ENCODE results near the gene FAM227A. TPM values are rescaled to one million over a fixed set of nuclear protein-coding genes. Genes with fewer than 3 reads are reported as not detected.

The FAM227A gene
- 0.43 TPM for total RNA-seq

DNA sequence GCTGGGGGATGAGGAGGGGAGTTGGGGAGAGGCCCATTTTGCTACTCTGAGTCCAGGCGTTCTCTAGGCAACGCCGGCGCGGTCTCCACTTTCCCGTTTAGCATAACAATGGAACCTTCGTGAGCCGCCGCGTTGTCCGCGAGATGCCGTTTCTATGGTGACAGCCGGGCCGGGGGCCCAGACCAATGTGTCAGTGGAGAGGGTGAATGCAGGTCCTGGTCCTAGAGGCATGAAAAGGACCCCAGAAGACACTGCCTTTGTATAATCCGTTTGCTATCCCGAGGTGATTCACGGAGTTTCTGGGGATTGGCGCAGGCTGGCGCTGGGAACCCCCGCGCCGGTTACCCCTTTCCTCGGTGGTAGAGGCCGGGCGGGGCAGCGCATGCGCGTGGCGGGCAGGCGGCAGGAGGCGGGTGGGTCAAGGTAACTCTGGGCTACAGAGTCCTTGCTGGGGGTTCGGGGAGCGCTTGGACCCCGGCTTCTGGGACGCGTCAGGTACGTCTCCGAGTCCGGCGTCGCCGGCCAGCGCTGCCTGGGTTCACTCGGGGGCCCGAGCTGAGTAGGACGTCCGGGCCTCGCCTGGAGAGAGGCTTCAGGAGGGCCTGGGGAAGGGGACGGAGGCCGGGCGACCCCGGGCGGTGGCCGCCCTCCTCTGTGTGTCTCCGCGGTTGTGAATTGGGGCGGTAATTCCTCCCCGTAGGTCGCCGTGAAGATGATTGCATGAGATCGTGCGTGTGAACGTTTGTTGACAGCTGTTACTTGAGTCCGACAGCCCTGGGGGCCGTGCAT, at the start of gene FAM227A, which contains the start of gene CBY1:
Gene FAM227A (minus strand): TSS at position 137 of the 789 bp plus-strand sequence. CDS start 6,224 bp downstream, outside the sequence.
Gene CBY1 (plus strand): TSS at position 383 of the 789 bp plus-strand sequence. CDS start 11,417 bp downstream, outside the sequence.
- Histone ChIP-seq H3K9me3 (no peaks in the 10 kb centered on the region), H3K4me1 (peaks cover 0 to 9% of the 10 kb centered on the region in 2 donors), H3K36me3 (no peaks in the 10 kb centered on the region), H3K27me3 (no peaks in the 10 kb centered on the region), H3K27ac (peak within 1 kb of the TSS; percentile 68 to 79), H3K4me3 (peak within 1 kb of the TSS; percentile 82 to 88)
- peak; percentile 43 to 89 for DNase-seq (ENCODE audit: low spot score in 2 of 2)
- intact Hi-C loops (cut with DNase I): no loop called here
- TF ChIP-seq, protein P1, sequence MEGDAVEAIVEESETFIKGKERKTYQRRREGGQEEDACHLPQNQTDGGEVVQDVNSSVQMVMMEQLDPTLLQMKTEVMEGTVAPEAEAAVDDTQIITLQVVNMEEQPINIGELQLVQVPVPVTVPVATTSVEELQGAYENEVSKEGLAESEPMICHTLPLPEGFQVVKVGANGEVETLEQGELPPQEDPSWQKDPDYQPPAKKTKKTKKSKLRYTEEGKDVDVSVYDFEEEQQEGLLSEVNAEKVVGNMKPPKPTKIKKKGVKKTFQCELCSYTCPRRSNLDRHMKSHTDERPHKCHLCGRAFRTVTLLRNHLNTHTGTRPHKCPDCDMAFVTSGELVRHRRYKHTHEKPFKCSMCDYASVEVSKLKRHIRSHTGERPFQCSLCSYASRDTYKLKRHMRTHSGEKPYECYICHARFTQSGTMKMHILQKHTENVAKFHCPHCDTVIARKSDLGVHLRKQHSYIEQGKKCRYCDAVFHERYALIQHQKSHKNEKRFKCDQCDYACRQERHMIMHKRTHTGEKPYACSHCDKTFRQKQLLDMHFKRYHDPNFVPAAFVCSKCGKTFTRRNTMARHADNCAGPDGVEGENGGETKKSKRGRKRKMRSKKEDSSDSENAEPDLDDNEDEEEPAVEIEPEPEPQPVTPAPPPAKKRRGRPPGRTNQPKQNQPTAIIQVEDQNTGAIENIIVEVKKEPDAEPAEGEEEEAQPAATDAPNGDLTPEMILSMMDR (IDR thresholded peaks at IDR 0.05): no peak

GRCh38 chr22:38705235-38706100, 49.3 kb upstream of the FAM227A start, which contains the start of gene GTPBP1:
GTPBP1 (plus strand) TSS chr22:38705944; CDS start chr22:38705956, 12 bp downstream.
- Histone ChIP-seq H3K27ac (peak within 1 kb of the TSS; percentile 95 to 99), H3K4me3 (peak within 1 kb of the TSS; percentile 94 to 99), H3K27me3 (no peaks in the 10 kb centered on the region), H3K36me3 (peaks cover 0 to 7% of the 10 kb centered on the region in 2 donors), H3K4me1 (peaks cover 6 to 20% of the 10 kb centered on the region in 2 donors), H3K9me3 (no peaks in the 10 kb centered on the region)
- intact Hi-C loops (cut with DNase I): loop anchor here (1.0 to 10.0 kb wide), 4 partner anchors 13 to 861 kb away; partner anchors contain the start of genes ANKRD54, DDX17, EIF3L and SUN2
- TF ChIP-seq, protein P1 (IDR thresholded peaks at IDR 0.05): no peak
- peak; percentile 98 to 99 for DNase-seq (ENCODE audit: low spot score in 2 of 2)

DNA sequence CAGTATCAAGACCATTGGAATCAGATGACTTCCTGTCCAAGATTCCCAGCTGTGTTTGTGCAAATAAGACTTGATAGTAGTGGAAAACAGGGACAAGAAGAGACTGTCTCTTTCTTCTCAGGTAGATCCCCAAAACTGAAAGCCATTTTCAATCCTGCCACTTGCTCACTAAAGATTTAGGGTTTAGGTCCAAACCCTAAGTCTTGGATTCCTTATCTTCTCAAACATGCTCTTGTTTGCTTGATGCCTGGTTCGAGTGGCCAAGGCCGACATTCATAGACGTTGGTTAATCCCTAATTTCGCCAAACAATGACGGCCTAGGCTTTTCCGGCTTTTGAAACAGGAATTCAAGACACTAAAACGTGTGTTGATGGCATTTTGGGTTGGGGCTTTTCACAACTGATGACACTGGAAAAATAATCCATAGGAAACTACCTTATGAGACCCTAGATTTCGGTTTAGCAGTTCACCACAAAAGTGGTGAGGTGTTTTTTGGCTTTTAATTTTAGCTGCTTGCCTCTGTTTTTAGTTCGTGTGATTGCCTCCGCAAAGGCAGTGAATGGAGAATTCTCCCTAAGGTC, 48.6 kb upstream of the FAM227A start:
- Histone ChIP-seq H3K9me3 (no peaks in the 10 kb centered on the region), H3K27me3 (no peaks in the 10 kb centered on the region), H3K36me3 (peaks cover 0 to 6% of the 10 kb centered on the region in 2 donors), H3K27ac (peak overlapping the region; percentile 61 to 76), H3K4me3 (peak overlapping the region; percentile 28 to 52), H3K4me1 (peaks cover 6 to 20% of the 10 kb centered on the region in 2 donors)
- TF ChIP-seq, protein P1 (IDR thresholded peaks at IDR 0.05): no peak
- no peak for DNase-seq (ENCODE audit: low spot score in 2 of 2)
- intact Hi-C loops (cut with DNase I): loop anchor here (1.0 to 10.0 kb wide), 5 partner anchors 14 to 860 kb away; partner anchors contain the start of genes ANKRD54, DDX17, EIF3L and SUN2

- Histone ChIP-seq H3K4me1 (peaks cover 13 to 37% of the 10 kb centered on the region in 2 donors), H3K27me3 (no peaks in the 10 kb centered on the region), H3K4me3 (peak within 1 kb of the TSS; percentile 70 to 78), H3K9me3 (no peaks in the 10 kb centered on the region), H3K27ac (peak within 1 kb of the TSS; percentile 94 to 98), H3K36me3 (no peaks in the 10 kb centered on the region)
- intact Hi-C loops (cut with DNase I): loop anchor here (1.0 to 10.0 kb wide), 5 partner anchors 20 to 856 kb away; partner anchors contain the start of genes ANKRD54, DDX17, EIF3L and SUN2
- TF ChIP-seq, protein P1 (IDR thresholded peaks at IDR 0.05): peak in 1 of 3 experiments; percentile 18
- DNase-seq (ENCODE audit: low spot score in 2 of 2): peak; percentile 69 to 96
Observed at GRCh38 chr22:38700789-38701628, 44.8 kb upstream of the FAM227A start, which contains the start of gene JOSD1. JOSD1 (minus strand) TSS chr22:38700943; CDS start chr22:38699987, 956 bp downstream.

All from ascending aorta (tissue), 2 donors.